ENCODE data around the gene ALOX15B. TPM values are rescaled to one million over a fixed set of nuclear protein-coding genes. Genes with fewer than 3 reads are reported as not detected.

ALOX15B gene
- total RNA-seq, 1 donor from 2014 or later, result not detected

DNA sequence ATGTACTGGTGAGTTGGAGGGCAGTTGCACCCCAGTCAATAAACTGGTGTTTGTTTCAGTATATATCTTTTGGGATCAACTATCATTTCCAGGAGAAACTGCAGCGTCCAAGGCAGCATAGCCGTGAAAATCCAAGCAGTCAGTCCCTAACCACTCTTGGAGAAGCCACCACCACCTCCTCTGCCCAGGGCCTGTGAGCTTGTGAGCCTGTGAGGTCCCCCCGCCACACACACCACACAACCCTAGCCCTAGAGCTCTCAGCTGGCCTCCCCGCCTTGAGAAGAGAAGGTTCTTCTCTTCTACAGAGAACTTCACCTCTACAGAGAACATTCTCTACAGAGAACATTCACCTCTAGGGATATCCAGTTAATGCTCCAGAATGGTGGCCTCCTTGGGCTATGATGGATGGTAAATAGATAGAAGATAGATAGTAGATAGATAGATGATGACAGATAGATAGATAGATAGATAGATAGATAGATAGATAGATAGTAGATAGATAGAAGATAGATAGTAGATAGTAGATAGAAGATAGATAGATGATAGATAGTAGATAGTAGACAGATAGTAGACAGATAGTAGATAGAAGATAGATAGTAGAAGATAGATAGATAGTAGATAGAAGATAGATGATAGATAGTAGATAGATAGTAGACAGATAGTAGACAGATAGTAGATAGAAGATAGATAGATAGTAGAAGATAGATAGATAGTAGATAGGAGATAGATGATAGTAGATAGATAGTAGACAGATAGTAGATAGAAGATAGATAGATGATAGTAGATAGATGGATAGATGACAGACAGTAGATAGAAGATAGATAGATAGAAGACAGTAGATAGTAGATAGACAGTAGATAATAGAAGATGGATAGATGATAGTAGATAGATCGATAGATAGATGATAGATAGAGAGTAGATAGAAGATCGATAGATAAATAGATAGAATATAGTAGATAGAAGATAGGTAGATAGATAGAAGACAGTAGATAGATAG lies 13.7 kb downstream of the ALOX15B start:
- no peak overlapping the region for H3K4me3 Mint-ChIP-seq (ENCODE audit: low read depth)
- TF ChIP-seq CTCF (IDR thresholded peaks at IDR 0.05; ENCODE audit: unreplicated experiment), result no peak
- H3K27me3 Mint-ChIP-seq, result peaks cover 39% of the 10 kb centered on the region
- no peak for DNase-seq (ENCODE audit: low spot score, unreplicated experiment)
- H3K9me3 Mint-ChIP-seq (ENCODE audit: low read depth), result no peaks in the 10 kb centered on the region
- H3K4me1 Mint-ChIP-seq (ENCODE audit: low read depth), result peaks cover 19% of the 10 kb centered on the region
- no peaks in the 10 kb centered on the region for H3K36me3 Mint-ChIP-seq (ENCODE audit: insufficient read depth)
- no peak overlapping the region for H3K27ac Mint-ChIP-seq

DNA sequence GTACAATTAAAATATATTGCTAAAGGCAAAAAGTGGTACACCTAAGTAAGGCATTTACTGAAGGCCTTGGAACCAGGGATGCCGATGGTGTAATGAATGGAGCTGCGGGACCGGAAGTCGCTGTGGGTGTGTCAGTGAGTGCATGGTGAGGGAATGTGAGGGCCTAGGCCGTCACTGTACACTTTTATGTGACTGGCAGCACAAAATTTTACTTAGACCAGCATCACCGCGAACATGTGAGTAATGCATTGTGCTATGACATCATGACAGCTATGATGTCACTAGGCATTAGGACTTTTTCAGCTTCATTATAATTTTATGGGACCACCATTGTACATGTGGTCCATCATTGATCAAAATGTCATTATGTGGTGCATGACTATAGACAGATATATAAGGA lies 14.7 kb downstream of the ALOX15B start:
- Mint-ChIP-seq H3K9me3 (ENCODE audit: low read depth) (no peaks in the 10 kb centered on the region), H3K27me3 (peaks cover 37% of the 10 kb centered on the region)

GRCh38 chr17:8055851-8056231 lies 17.0 kb downstream of the ALOX15B start:
- H3K36me3 Mint-ChIP-seq (ENCODE audit: insufficient read depth), result no peaks in the 10 kb centered on the region
- TF ChIP-seq CTCF (IDR thresholded peaks at IDR 0.05; ENCODE audit: unreplicated experiment), result no peak
- DNase-seq (ENCODE audit: low spot score, unreplicated experiment), result no peak
- H3K4me3 Mint-ChIP-seq (ENCODE audit: low read depth), result no peak overlapping the region
- peaks cover 44% of the 10 kb centered on the region for H3K27me3 Mint-ChIP-seq
- H3K4me1 Mint-ChIP-seq (ENCODE audit: low read depth), result peaks cover 19% of the 10 kb centered on the region
- no peaks in the 10 kb centered on the region for H3K9me3 Mint-ChIP-seq (ENCODE audit: low read depth)
- peak overlapping the region; percentile 12 for H3K27ac Mint-ChIP-seq

More for the DNA sequence above, 14.7 kb downstream of the ALOX15B start:
- no peak for DNase-seq (ENCODE audit: low spot score, unreplicated experiment)
- Mint-ChIP-seq H3K36me3 (ENCODE audit: insufficient read depth) (no peaks in the 10 kb centered on the region), H3K4me3 (ENCODE audit: low read depth) (no peak overlapping the region), H3K27ac (no peak overlapping the region), H3K4me1 (ENCODE audit: low read depth) (peaks cover 19% of the 10 kb centered on the region)
- no peak for TF ChIP-seq CTCF (IDR thresholded peaks at IDR 0.05; ENCODE audit: unreplicated experiment)

DNA sequence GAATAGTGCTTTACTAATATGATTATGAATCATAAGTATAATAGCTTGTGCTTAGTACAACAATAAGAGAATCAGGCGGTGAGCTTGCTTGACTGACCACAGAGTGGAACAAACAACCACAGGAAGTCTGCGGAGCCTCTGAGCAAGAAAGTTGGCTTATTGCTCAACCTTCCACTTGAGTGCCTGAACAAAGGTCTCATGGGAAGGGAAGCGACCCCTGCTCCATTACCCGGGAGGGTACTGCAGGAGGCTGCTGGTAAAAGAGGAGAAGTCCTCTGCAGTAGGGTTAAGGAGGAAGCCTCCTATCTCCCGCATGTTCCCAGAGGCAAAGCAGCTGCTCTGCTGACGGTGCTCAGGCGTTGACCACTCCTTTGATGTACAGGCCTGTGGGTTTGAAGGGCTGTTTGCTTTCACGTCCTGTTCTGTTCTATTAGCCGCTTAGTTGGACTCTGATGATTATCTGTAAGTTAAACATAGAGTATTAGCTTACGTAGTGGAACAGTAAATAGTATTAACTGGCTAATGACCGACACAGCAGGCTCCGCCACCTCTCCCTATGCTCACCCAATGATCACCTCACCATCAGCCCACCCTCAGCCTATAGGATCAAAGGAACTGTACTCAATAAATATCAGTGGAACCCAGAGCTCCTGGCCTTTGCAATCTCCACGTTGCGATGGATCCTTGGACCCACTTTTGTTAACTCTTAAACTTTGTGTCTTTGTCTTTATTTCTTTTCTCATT lies 17.5 kb downstream of the ALOX15B start:
- peak overlapping the region; percentile 12 for H3K4me3 Mint-ChIP-seq (ENCODE audit: low read depth)
- peaks cover 47% of the 10 kb centered on the region for H3K27me3 Mint-ChIP-seq
- no peak for DNase-seq (ENCODE audit: low spot score, unreplicated experiment)
- H3K27ac Mint-ChIP-seq, result peak overlapping the region; percentile 68
- no peaks in the 10 kb centered on the region for H3K9me3 Mint-ChIP-seq (ENCODE audit: low read depth)
- no peaks in the 10 kb centered on the region for H3K36me3 Mint-ChIP-seq (ENCODE audit: insufficient read depth)
- H3K4me1 Mint-ChIP-seq (ENCODE audit: low read depth), result peaks cover 19% of the 10 kb centered on the region
- TF ChIP-seq CTCF (IDR thresholded peaks at IDR 0.05; ENCODE audit: unreplicated experiment), result no peak

DNA sequence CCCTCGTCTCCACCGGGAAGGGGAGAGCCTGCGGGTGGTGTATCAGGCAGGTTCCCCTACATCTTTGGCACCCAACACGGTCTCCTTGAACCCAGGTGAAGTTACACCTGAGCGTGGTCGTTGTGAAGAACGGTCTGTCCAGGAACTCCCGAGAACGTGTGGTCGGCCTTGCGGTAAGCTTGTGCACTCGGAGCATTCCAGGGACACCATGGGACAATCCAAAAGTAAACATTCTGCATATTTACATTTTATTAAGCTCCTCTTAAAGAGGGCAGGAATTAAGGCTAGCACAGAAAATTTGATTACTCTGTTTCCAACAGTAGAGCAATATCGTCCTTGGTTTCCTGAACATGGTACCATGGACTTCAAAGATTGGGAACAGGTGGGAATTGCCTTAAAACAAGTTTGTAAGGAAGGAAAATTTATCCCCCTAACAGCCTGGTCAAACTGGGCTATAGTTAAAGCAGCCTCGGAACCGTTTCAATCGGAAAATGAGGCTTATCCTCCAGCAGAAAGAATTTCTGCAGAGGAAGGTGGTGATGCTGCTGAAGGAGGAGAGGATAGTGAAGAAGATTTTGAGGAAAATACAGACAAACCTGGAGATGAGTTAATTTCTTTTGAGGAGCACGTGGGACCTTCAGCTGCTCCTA lies 18.2 kb downstream of the ALOX15B start:
- Mint-ChIP-seq H3K27ac (peak overlapping the region; percentile 68), H3K27me3 (peaks cover 54% of the 10 kb centered on the region), H3K9me3 (ENCODE audit: low read depth) (no peaks in the 10 kb centered on the region), H3K4me1 (ENCODE audit: low read depth) (peaks cover 19% of the 10 kb centered on the region), H3K4me3 (ENCODE audit: low read depth) (peak overlapping the region; percentile 12), H3K36me3 (ENCODE audit: insufficient read depth) (no peaks in the 10 kb centered on the region)
- DNase-seq (ENCODE audit: low spot score, unreplicated experiment), result no peak
- TF ChIP-seq CTCF (IDR thresholded peaks at IDR 0.05; ENCODE audit: unreplicated experiment), result no peak

Measured in progenitor cell of endocrine pancreas (in vitro differentiated cells).